Uterus (tissue), 4 donors: ENCODE results near the gene METTL6. TPM values are rescaled to one million over a fixed set of nuclear protein-coding genes. Genes with fewer than 3 reads are reported as not detected.

Experiments used
- DNase-seq, 2 donors: peaks; one replicate each; pipeline ENCODE4 v3.0.0-alpha.2; 2019 to 2020
- H3K27ac ChIP-seq, 2 donors: fragments of 200-600 bp; sonication (generic); 1 replicate in 1 of 2; 2 replicates in 1 of 2; pipeline ENCODE4 v1.5.1; 2016 to 2018
- H3K27me3 ChIP-seq, 2 donors: fragments of 200-600 bp; sonication (generic); one replicate each; pipeline ENCODE4 v1.5.1; 2018 to 2019; ENCODE audit warnings: control low read depth in 1 of 2
- H3K36me3 ChIP-seq, 2 donors: fragments of 200-600 bp; sonication (generic); one replicate each; pipeline ENCODE4 v1.5.1; 2019; ENCODE audit warnings: control low read depth in 1 of 2
- H3K4me1 ChIP-seq, 2 donors: fragments of 200-600 bp; sonication (generic); one replicate each; pipeline ENCODE4 v1.5.1; 2018 to 2019; ENCODE audit warnings: control low read depth in 1 of 2
- H3K4me3 ChIP-seq, 2 donors: fragments of 200-600 bp; sonication (generic); 1 replicate in 1 of 2; 2 replicates in 1 of 2; pipeline ENCODE4 v1.5.1; 2018 to 2019; ENCODE audit warnings: mild to moderate bottlenecking in 1 of 2
- H3K9me3 ChIP-seq, 2 donors: fragments of 200-600 bp; sonication (generic); one replicate each; pipeline ENCODE4 v1.5.1; 2019; ENCODE audit warnings: control low read depth in 1 of 2
- CTCF ChIP-seq, 4 experiments: fragments of 200-600 bp in 2 of 4; fragments of 450-650 bp in 2 of 4; sonication (generic) in 2 of 4; IDR thresholded peaks; one replicate each; pipeline ENCODE4 v1.5.1; 2016 to 2019; ENCODE audit warnings: antibody characterized with exemption in 4 of 4, mild to moderate bottlenecking in 2 of 4, moderate library complexity in 1 of 4
- POLR2A ChIP-seq, 2 donors: fragments of 450-650 bp; IDR thresholded peaks; one replicate each; pipeline ENCODE4 v1.6.1; 2016; ENCODE audit warnings: antibody characterized with exemption in 2 of 2, mild to moderate bottlenecking in 1 of 2, moderate library complexity in 1 of 2
- intact Hi-C: fragments of 100-400 bp; cut with DNase I; formaldehyde crosslinking; loops from one replicate; pipeline ENCODE4 v1.15.1; 2023; ENCODE audit warnings: low total_unique reads
- total RNA-seq, 4 donors: library from RNA; depleted of rRNA in 3 of 4; stranded (reverse); fragments of >200 nt in 3 of 4; gene quantifications; one replicate each; pipeline versions ENCODE4 v1.1.0 to v1.2.4, GENCODE V29; 2014 to 2023
- donor health status: DM: yes; HTN: yes; CAD: no.

METTL6 gene
- total RNA-seq, 4 donors from 2014 or later = 2.0 to 61.7 (median 25.9) TPM

GRCh38 chr3:15453991-15454625, 26.8 kb upstream of the METTL6 start:
- no peak overlapping the region for H3K4me3 ChIP-seq
- DNase-seq = no peak
- TF ChIP-seq POLR2A (IDR thresholded peaks at IDR 0.05) (no peak), CTCF (IDR thresholded peaks at IDR 0.05) (no peak)
- intact Hi-C loops = no loop called here
- no peaks in the 10 kb centered on the region for H3K9me3 ChIP-seq
- no peaks in the 10 kb centered on the region for H3K27me3 ChIP-seq
- no peaks in the 10 kb centered on the region for H3K36me3 ChIP-seq
- H3K27ac ChIP-seq = no peak overlapping the region
- no peaks in the 10 kb centered on the region for H3K4me1 ChIP-seq

- H3K9me3 ChIP-seq = no peaks in the 10 kb centered on the region
- no peaks in the 10 kb centered on the region for H3K4me1 ChIP-seq
- H3K36me3 ChIP-seq = no peaks in the 10 kb centered on the region
- no peak overlapping the region for H3K4me3 ChIP-seq
- H3K27ac ChIP-seq = no peak overlapping the region
- intact Hi-C loops = no loop called here
- DNase-seq = no peak
- TF ChIP-seq CTCF (IDR thresholded peaks at IDR 0.05) (no peak), POLR2A (IDR thresholded peaks at IDR 0.05) (no peak)
- no peaks in the 10 kb centered on the region for H3K27me3 ChIP-seq
These were observed 26.2 kb upstream of the METTL6 start for GRCh38 chr3:15453501-15453900.

- intact Hi-C loops = no loop called here
- no peaks in the 10 kb centered on the region for H3K36me3 ChIP-seq
- no peak overlapping the region for H3K27ac ChIP-seq
- no peak overlapping the region for H3K4me3 ChIP-seq
- no peaks in the 10 kb centered on the region for H3K9me3 ChIP-seq
- TF ChIP-seq CTCF (IDR thresholded peaks at IDR 0.05) (no peak), POLR2A (IDR thresholded peaks at IDR 0.05) (no peak)
- H3K4me1 ChIP-seq = no peaks in the 10 kb centered on the region
- no peak for DNase-seq
- H3K27me3 ChIP-seq = no peaks in the 10 kb centered on the region
These were observed 25.6 kb upstream of the METTL6 start for GRCh38 chr3:15452961-15453360.

DNA sequence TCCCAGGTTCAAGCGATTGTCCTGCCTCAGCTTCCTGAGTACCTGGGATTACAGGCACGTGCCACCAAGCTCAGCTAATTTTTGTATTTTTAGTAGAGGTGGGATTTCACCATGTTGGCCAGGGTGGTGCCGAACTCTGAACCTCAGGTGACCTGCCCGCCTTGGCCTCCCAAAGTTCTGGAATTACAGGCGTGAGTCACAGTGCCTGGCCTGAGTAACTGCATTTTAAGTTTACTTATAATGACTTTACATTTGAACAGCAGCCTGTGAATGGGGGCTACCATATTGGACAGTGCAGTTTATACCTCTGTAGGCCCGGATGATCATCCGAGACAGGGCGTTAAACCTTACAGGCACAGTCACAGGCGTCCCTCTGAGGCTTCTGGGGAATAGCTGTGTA, 24.8 kb upstream of the METTL6 start:
- H3K9me3 ChIP-seq = no peaks in the 10 kb centered on the region
- no peaks in the 10 kb centered on the region for H3K27me3 ChIP-seq
- no peaks in the 10 kb centered on the region for H3K4me1 ChIP-seq
- intact Hi-C loops = no loop called here
- TF ChIP-seq POLR2A (IDR thresholded peaks at IDR 0.05) (no peak), CTCF (IDR thresholded peaks at IDR 0.05) (no peak)
- no peak for DNase-seq
- no peaks in the 10 kb centered on the region for H3K36me3 ChIP-seq
- H3K4me3 ChIP-seq = no peak overlapping the region
- H3K27ac ChIP-seq = no peak overlapping the region

GRCh38 chr3:15451216-15452113, 24.1 kb upstream of the METTL6 start:
- Histone ChIP-seq H3K4me1 (no peaks in the 10 kb centered on the region), H3K27ac (no peak overlapping the region), H3K36me3 (no peaks in the 10 kb centered on the region), H3K9me3 (no peaks in the 10 kb centered on the region), H3K4me3 (no peak overlapping the region), H3K27me3 (no peaks in the 10 kb centered on the region)
- no peak for DNase-seq
- no peak for TF ChIP-seq POLR2A (IDR thresholded peaks at IDR 0.05)
- TF ChIP-seq CTCF (IDR thresholded peaks at IDR 0.05) = no peak
- intact Hi-C loops = no loop called here
